ENCODE results near the gene PHTF1. TPM values are rescaled to one million over a fixed set of nuclear protein-coding genes. Genes with fewer than 3 reads are reported as not detected.

The PHTF1 gene
- polyA plus RNA-seq, 1 donor from 2014 or later, result 46.1 TPM

- no peaks in the 10 kb centered on the region for H3K36me3 ChIP-seq (ENCODE audit: insufficient read depth, low read length)
- TF ChIP-seq, protein P1, sequence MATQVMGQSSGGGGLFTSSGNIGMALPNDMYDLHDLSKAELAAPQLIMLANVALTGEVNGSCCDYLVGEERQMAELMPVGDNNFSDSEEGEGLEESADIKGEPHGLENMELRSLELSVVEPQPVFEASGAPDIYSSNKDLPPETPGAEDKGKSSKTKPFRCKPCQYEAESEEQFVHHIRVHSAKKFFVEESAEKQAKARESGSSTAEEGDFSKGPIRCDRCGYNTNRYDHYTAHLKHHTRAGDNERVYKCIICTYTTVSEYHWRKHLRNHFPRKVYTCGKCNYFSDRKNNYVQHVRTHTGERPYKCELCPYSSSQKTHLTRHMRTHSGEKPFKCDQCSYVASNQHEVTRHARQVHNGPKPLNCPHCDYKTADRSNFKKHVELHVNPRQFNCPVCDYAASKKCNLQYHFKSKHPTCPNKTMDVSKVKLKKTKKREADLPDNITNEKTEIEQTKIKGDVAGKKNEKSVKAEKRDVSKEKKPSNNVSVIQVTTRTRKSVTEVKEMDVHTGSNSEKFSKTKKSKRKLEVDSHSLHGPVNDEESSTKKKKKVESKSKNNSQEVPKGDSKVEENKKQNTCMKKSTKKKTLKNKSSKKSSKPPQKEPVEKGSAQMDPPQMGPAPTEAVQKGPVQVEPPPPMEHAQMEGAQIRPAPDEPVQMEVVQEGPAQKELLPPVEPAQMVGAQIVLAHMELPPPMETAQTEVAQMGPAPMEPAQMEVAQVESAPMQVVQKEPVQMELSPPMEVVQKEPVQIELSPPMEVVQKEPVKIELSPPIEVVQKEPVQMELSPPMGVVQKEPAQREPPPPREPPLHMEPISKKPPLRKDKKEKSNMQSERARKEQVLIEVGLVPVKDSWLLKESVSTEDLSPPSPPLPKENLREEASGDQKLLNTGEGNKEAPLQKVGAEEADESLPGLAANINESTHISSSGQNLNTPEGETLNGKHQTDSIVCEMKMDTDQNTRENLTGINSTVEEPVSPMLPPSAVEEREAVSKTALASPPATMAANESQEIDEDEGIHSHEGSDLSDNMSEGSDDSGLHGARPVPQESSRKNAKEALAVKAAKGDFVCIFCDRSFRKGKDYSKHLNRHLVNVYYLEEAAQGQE (IDR thresholded peaks at IDR 0.05; ENCODE audit: borderline replicate concordance), result no peak
- TF ChIP-seq RAD21 (conservative IDR thresholded peaks at IDR 0.05) (no peak), TAF1 (IDR thresholded peaks at IDR 0.05; ENCODE audit: low read depth) (no peak), SMC3 (conservative IDR thresholded peaks at IDR 0.05; ENCODE audit: poor library complexity) (no peak), POLR2AphosphoS5 (IDR thresholded peaks at IDR 0.05) (no peak), CTCF (IDR thresholded peaks at IDR 0.05; ENCODE audit: poor library complexity, severe bottlenecking) (no peak), MXI1 (conservative IDR thresholded peaks at IDR 0.05; ENCODE audit: poor library complexity, severe bottlenecking) (no peak), EP300 (conservative IDR thresholded peaks at IDR 0.05; ENCODE audit: poor library complexity, severe bottlenecking) (no peak)
- no peaks in the 10 kb centered on the region for H3K27me3 ChIP-seq (ENCODE audit: insufficient read depth, low read depth, low read length)
- H3K4me3 ChIP-seq (ENCODE audit: low read length), result no peak overlapping the region
- no peak overlapping the region for H3K4me2 ChIP-seq (ENCODE audit: low read length)
- H3K9ac ChIP-seq (ENCODE audit: low read length), result no peak overlapping the region
- H2AFZ ChIP-seq (ENCODE audit: low read depth, low read length), result no peak overlapping the region
- no peaks in the 10 kb centered on the region for H3K79me2 ChIP-seq (replicated peaks; ENCODE audit: insufficient read depth, low read length)
- no peaks in the 10 kb centered on the region for H4K20me1 ChIP-seq (ENCODE audit: insufficient read depth)
- no peaks in the 10 kb centered on the region for H3K9me3 ChIP-seq (ENCODE audit: low read length)
- H3K9me2 ChIP-seq (ENCODE audit: insufficient read depth, low read length), result no peaks in the 10 kb centered on the region
- no peak overlapping the region for H3K27ac ChIP-seq (ENCODE audit: low read length)
- H3F3A ChIP-seq (ENCODE audit: insufficient read depth, low read length, poor library complexity, severe bottlenecking), result no peaks in the 10 kb centered on the region
Measured at GRCh38 chr1:113663165-113663951, 95.9 kb downstream of the PHTF1 start.

- H3K4me2 ChIP-seq (ENCODE audit: low read length), result no peak overlapping the region
- no peak for TF ChIP-seq EZH2 (IDR thresholded peaks at IDR 0.05; ENCODE audit: borderline replicate concordance, insufficient read depth, low read length, poor library complexity, severe bottlenecking)
- TF ChIP-seq MXI1 (conservative IDR thresholded peaks at IDR 0.05; ENCODE audit: poor library complexity, severe bottlenecking), result no peak
- no peaks in the 10 kb centered on the region for H4K20me1 ChIP-seq (ENCODE audit: insufficient read depth)
- H2AFZ ChIP-seq (ENCODE audit: low read depth, low read length), result no peak overlapping the region
- no peaks in the 10 kb centered on the region for H3K9me3 ChIP-seq (ENCODE audit: low read length)
- H3K36me3 ChIP-seq (ENCODE audit: insufficient read depth, low read length), result no peaks in the 10 kb centered on the region
- H3K27me3 ChIP-seq (ENCODE audit: insufficient read depth, low read depth, low read length), result no peaks in the 10 kb centered on the region
- H3K79me2 ChIP-seq (replicated peaks; ENCODE audit: insufficient read depth, low read length), result no peaks in the 10 kb centered on the region
- no peak overlapping the region for H3K27ac ChIP-seq (ENCODE audit: low read length)
- no peak overlapping the region for H3K9ac ChIP-seq (ENCODE audit: low read length)
- no peaks in the 10 kb centered on the region for H3K9me2 ChIP-seq (ENCODE audit: insufficient read depth, low read length)
- H3F3A ChIP-seq (ENCODE audit: insufficient read depth, low read length, poor library complexity, severe bottlenecking), result no peaks in the 10 kb centered on the region
- H3K4me3 ChIP-seq (ENCODE audit: low read length), result no peak overlapping the region
Measured at GRCh38 chr1:113662101-113662500, 97.2 kb downstream of the PHTF1 start.

All from neural cell (in vitro differentiated cells).